PC-9 (cell line): Measurements from ENCODE around the gene DHX30. TPM values are rescaled to one million over a fixed set of nuclear protein-coding genes. Genes with fewer than 3 reads are reported as not detected.

Source experiments
- BruUV-seq: library from RNA; stranded (reverse); fragments of 400-500 nt; replicated peaks from 2 replicates; lab custom pipeline; 2021; lab: Mats Ljungman, UMichigan
- CTCF ChIA-PET: fragments of 300-600 bp; sonication (Branson Sonifier 250); formaldehyde crosslinking; loops from one replicate; lab custom pipeline; 2022; ENCODE audit warnings: antibody characterized with exemption; lab: Charles Lee
- POLR2A ChIA-PET: fragments of 300-600 bp; sonication (Branson Sonifier 250); formaldehyde crosslinking; loops from one replicate; lab custom pipeline; 2022; ENCODE audit warnings: antibody characterized with exemption; ENCODE audit not compliant: unreplicated experiment; lab: Charles Lee
- DNase-seq, 2 experiments: peaks; one replicate each; pipeline versions ENCODE4 v3.0.0 to v3.0.0-alpha.2; 2015 to 2022; ENCODE audit warnings: mixed read lengths in 1 of 2
- H2AFZ ChIP-seq: fragments of 200-600 bp; sonication (generic); 2 replicates; pipeline ENCODE4 v1.8.1; 2017; ENCODE audit warnings: antibody characterized with exemption
- H3F3A ChIP-seq: fragments of 200-600 bp; sonication (generic); 2 replicates; pipeline ENCODE4 v1.8.1; 2017; ENCODE audit warnings: antibody characterized with exemption, mild to moderate bottlenecking, low read depth; ENCODE audit not compliant: insufficient read depth
- H3K27ac ChIP-seq: fragments of 200-600 bp; sonication (generic); 2 replicates; pipeline ENCODE4 v1.6.1; 2016; ENCODE audit warnings: mixed run types
- H3K27me3 ChIP-seq: fragments of 200-600 bp; sonication (generic); 2 replicates; pipeline ENCODE4 v1.6.1; 2016; ENCODE audit warnings: low read depth, mixed run types; ENCODE audit not compliant: insufficient read depth
- H3K36me3 ChIP-seq: fragments of 200-600 bp; sonication (generic); 2 replicates; pipeline ENCODE4 v1.6.1; 2016; ENCODE audit warnings: low read depth, mixed run types
- H3K4me1 ChIP-seq: fragments of 200-600 bp; sonication (generic); replicated peaks from 2 replicates; pipeline ENCODE4 v1.6.1; 2016; ENCODE audit warnings: mixed run types; ENCODE audit not compliant: insufficient read depth
- H3K4me2 ChIP-seq: fragments of 200-600 bp; sonication (generic); 2 replicates; pipeline ENCODE4 v1.6.1; 2017; ENCODE audit warnings: mixed run types
- H3K4me3 ChIP-seq: fragments of 200-600 bp; sonication (generic); 2 replicates; pipeline ENCODE4 v1.6.1; 2016; ENCODE audit warnings: mixed run types
- H3K79me2 ChIP-seq: fragments of 200-600 bp; sonication (generic); 2 replicates; pipeline ENCODE4 v1.6.1; 2017; ENCODE audit warnings: low read depth, mixed run types
- H3K9me2 ChIP-seq: fragments of 200-600 bp; sonication (generic); 2 replicates; pipeline ENCODE4 v1.8.1; 2017; ENCODE audit warnings: mild to moderate bottlenecking; ENCODE audit not compliant: insufficient read depth
- H3K9me3 ChIP-seq: fragments of 200-600 bp; sonication (generic); 2 replicates; pipeline ENCODE4 v1.8.1; 2016; ENCODE audit warnings: low read depth; ENCODE audit not compliant: insufficient read depth
- H4K20me1 ChIP-seq: fragments of 200-600 bp; sonication (generic); 2 replicates; pipeline ENCODE4 v1.8.1; 2017; ENCODE audit not compliant: insufficient read depth
- EZH2 ChIP-seq: fragments of 200-600 bp; sonication (generic); IDR thresholded peaks from 2 replicates; pipeline ENCODE4 v1.8.0; 2017; ENCODE audit warnings: antibody characterized with exemption, low read depth
- intact Hi-C: fragments of 100-400 bp; cut with micrococcal nuclease; formaldehyde crosslinking; loops from one replicate; pipeline ENCODE4 v1.10.0; 2022; ENCODE audit not compliant: unreplicated experiment
- total RNA-seq: library from RNA; stranded (reverse); gene quantifications from 2 replicates; pipeline ENCODE4 v1.2.3, GENCODE V29; 2021
- TF ChIP-seq, protein P1 (sequence below): fragments of 200-600 bp; sonication (generic); conservative IDR thresholded peaks from 2 replicates; pipeline ENCODE4 v1.6.1; 2017; ENCODE audit warnings: mixed run types, antibody characterized with exemption, mild to moderate bottlenecking, moderate library complexity

The DHX30 gene
- total RNA-seq, 1 experiment from 2014 or later = 60.2 TPM

DNA sequence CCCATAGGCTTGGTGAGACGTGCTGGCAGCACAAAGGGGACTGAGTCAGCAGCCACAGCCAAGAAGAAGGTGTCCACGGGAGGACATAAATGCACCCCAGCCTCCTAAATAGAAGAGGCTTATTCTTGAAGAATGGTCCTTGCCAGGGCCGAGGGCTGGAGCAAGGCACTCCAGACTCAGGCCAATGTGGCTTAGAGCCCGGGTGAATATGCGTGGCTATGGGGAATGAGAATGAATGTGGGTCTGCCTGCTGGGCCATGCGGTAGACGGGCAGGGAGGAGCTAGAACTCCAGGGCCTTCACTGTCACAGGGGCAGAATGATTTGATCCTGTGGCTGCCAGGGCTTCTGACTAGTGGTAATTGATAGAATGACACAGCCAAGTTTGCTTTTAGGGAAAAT lies 34.0 kb downstream of the DHX30 start:
- Histone ChIP-seq H3K79me2 (no peaks in the 10 kb centered on the region), H3F3A (no peaks in the 10 kb centered on the region), H3K27me3 (no peaks in the 10 kb centered on the region), H4K20me1 (no peaks in the 10 kb centered on the region; the same call in 1 of the 2 replicates), H3K9me3 (no peaks in the 10 kb centered on the region), H3K9me2 (no peaks in the 10 kb centered on the region), H3K36me3 (no peaks in the 10 kb centered on the region), H3K27ac (no peak overlapping the region), H2AFZ (no peak overlapping the region), H3K4me3 (no peak overlapping the region), H3K4me2 (no peak overlapping the region), H3K4me1 (no peaks in the 10 kb centered on the region)
- TF ChIP-seq, protein P1, sequence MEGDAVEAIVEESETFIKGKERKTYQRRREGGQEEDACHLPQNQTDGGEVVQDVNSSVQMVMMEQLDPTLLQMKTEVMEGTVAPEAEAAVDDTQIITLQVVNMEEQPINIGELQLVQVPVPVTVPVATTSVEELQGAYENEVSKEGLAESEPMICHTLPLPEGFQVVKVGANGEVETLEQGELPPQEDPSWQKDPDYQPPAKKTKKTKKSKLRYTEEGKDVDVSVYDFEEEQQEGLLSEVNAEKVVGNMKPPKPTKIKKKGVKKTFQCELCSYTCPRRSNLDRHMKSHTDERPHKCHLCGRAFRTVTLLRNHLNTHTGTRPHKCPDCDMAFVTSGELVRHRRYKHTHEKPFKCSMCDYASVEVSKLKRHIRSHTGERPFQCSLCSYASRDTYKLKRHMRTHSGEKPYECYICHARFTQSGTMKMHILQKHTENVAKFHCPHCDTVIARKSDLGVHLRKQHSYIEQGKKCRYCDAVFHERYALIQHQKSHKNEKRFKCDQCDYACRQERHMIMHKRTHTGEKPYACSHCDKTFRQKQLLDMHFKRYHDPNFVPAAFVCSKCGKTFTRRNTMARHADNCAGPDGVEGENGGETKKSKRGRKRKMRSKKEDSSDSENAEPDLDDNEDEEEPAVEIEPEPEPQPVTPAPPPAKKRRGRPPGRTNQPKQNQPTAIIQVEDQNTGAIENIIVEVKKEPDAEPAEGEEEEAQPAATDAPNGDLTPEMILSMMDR = no peak
- TF ChIP-seq EZH2 = no peak
- BruUV-seq = no TSS peak
- intact Hi-C loops = loop anchor here (1.0 to 2.0 kb wide), 2 partner anchors 154 to 314 kb away; no protein-coding TSS in a partner anchor
- ChIA-PET CTCF (interaction anchor here (0.7 to 1.2 kb wide), 2 partner anchors 153 to 315 kb away, joined by 6 to 7 read pairs; no protein-coding TSS in a partner anchor), POLR2A (no interaction called here)
- no peak for DNase-seq

GRCh38 chr3:47838503-47838902 lies 35.6 kb downstream of the DHX30 start:
- DNase-seq = no peak
- no TSS peak for BruUV-seq
- H3K36me3 ChIP-seq = no peaks in the 10 kb centered on the region

GRCh38 chr3:47841786-47842349 lies 38.9 kb downstream of the DHX30 start:
- H3K36me3 ChIP-seq = no peaks in the 10 kb centered on the region
- H3K9me3 ChIP-seq = no peaks in the 10 kb centered on the region
- POLR2A ChIA-PET = no interaction called here
- no peaks in the 10 kb centered on the region for H3K79me2 ChIP-seq
- H3F3A ChIP-seq = no peaks in the 10 kb centered on the region
- H3K4me2 ChIP-seq = no peak overlapping the region
- H4K20me1 ChIP-seq = no peaks in the 10 kb centered on the region; the same call in 1 of the 2 replicates
- H3K9me2 ChIP-seq = no peaks in the 10 kb centered on the region
- H3K4me3 ChIP-seq = no peak overlapping the region
- no peaks in the 10 kb centered on the region for H3K27me3 ChIP-seq
- no TSS peak for BruUV-seq
- TF ChIP-seq EZH2 = no peak
- TF ChIP-seq, protein P1 = no peak
- intact Hi-C loops = no loop called here
- no peak overlapping the region for H2AFZ ChIP-seq
- CTCF ChIA-PET = no interaction called here
- DNase-seq = no peak
- no peaks in the 10 kb centered on the region for H3K4me1 ChIP-seq
- H3K27ac ChIP-seq = no peak overlapping the region

More at GRCh38 chr3:47838503-47838902, 35.6 kb downstream of the DHX30 start:
- intact Hi-C loops = no loop called here
- no peak overlapping the region for H3K4me2 ChIP-seq
- CTCF ChIA-PET = no interaction called here
- no peaks in the 10 kb centered on the region; the same call in 1 of the 2 replicates for H4K20me1 ChIP-seq
- no peaks in the 10 kb centered on the region for H3K27me3 ChIP-seq
- no peaks in the 10 kb centered on the region for H3K79me2 ChIP-seq
- no peaks in the 10 kb centered on the region for H3K9me3 ChIP-seq
- no peaks in the 10 kb centered on the region for H3F3A ChIP-seq
- H3K4me1 ChIP-seq = no peaks in the 10 kb centered on the region
- no peak overlapping the region for H2AFZ ChIP-seq
- TF ChIP-seq EZH2 = no peak
- TF ChIP-seq, protein P1 = no peak
- no peak overlapping the region for H3K4me3 ChIP-seq
- POLR2A ChIA-PET = no interaction called here
- H3K27ac ChIP-seq = no peak overlapping the region
- no peaks in the 10 kb centered on the region for H3K9me2 ChIP-seq
